H1 (cell line): Measurements from ENCODE around the gene CLEC16A. TPM values are rescaled to one million over a fixed set of nuclear protein-coding genes. Genes with fewer than 3 reads are reported as not detected.

Experiments
- CTCF ChIA-PET: fragments of 300-600 bp; sonication (Branson Sonifier 250); formaldehyde crosslinking; loops from one replicate; lab custom pipeline; 2021; ENCODE audit not compliant: partially characterized antibody; lab: Charles Lee
- POLR2A ChIA-PET: fragments of 300-600 bp; sonication (Branson Sonifier 250); formaldehyde crosslinking; loops from one replicate; lab custom pipeline; 2021; ENCODE audit warnings: inconsistent platforms; ENCODE audit not compliant: partially characterized antibody; lab: Charles Lee
- DNase-seq, 2 experiments: peaks; one replicate each; pipeline versions ENCODE4 v3.0.0 to v3.0.0-alpha.2; 2010 to 2022; ENCODE audit warnings: low spot score in 2 of 2, low read depth in 1 of 2, mixed read lengths in 1 of 2
- FAIRE-seq: peaks from 2 replicates; lab custom pipeline; 2011; peaks lifted over from hg19 to GRCh38; lab: Jason Lieb, UNC
- H2AFZ ChIP-seq: 2 replicates; pipeline ENCODE4 v1.8.1; 2012; ENCODE audit warnings: low read length, inconsistent platforms
- H2AK5ac ChIP-seq: 2 replicates; pipeline ENCODE4 v1.6.1; 2013; ENCODE audit warnings: low read depth, low read length
- H2BK120ac ChIP-seq: replicated peaks from 2 replicates; pipeline ENCODE3; 2013; ENCODE audit warnings: low read depth, low read length, inconsistent platforms
- H2BK12ac ChIP-seq: 2 replicates; pipeline ENCODE4 v1.6.1; 2013; ENCODE audit warnings: low read depth, low read length
- H2BK15ac ChIP-seq: 2 replicates; pipeline ENCODE4 v1.6.1; 2013; ENCODE audit warnings: low read length
- H2BK20ac ChIP-seq: 2 replicates; pipeline ENCODE4 v1.6.1; 2013; ENCODE audit warnings: low read length
- H2BK5ac ChIP-seq: 2 replicates; pipeline ENCODE4 v1.6.1; 2013; ENCODE audit warnings: low read depth, low read length
- H3K14ac ChIP-seq: 2 replicates; pipeline ENCODE4 v1.6.1; 2013; ENCODE audit warnings: inconsistent platforms; ENCODE audit not compliant: insufficient read length
- H3K18ac ChIP-seq: 2 replicates; pipeline ENCODE4 v1.6.1; 2013; ENCODE audit warnings: low read length; ENCODE audit errors: extremely low read depth
- H3K23ac ChIP-seq: 2 replicates; pipeline ENCODE4 v1.6.1; 2013; ENCODE audit warnings: inconsistent platforms; ENCODE audit not compliant: insufficient read length
- H3K23me2 ChIP-seq: 2 replicates; pipeline ENCODE4 v1.6.1; 2013; ENCODE audit warnings: low read depth, low read length
- H3K27ac ChIP-seq: 2 replicates; pipeline ENCODE4 v1.6.1; 2011; ENCODE audit warnings: low read depth, low read length, inconsistent platforms
- H3K27me3 ChIP-seq, 4 experiments: replicated peaks in 1 of 4; 1 replicate in 1 of 4; 2 replicates in 3 of 4; pipeline versions ENCODE4 v1.6.1 to v1.8.1; 2011 to 2013; ENCODE audit warnings: low read length in 3 of 4, mild to moderate bottlenecking in 3 of 4, inconsistent platforms in 2 of 4, mixed read lengths in 2 of 4, moderate library complexity in 1 of 4; ENCODE audit not compliant: control insufficient read depth in 3 of 4, insufficient read depth in 3 of 4; ENCODE audit errors: extremely low read depth in 1 of 4
- H3K36me3 ChIP-seq, 4 experiments: 2 replicates each; pipeline versions ENCODE4 v1.6.1 to v1.8.1; 2011 to 2013; ENCODE audit warnings: mild to moderate bottlenecking in 4 of 4, low read length in 3 of 4, moderate library complexity in 2 of 4, control low read depth in 1 of 4, inconsistent platforms in 1 of 4; ENCODE audit not compliant: insufficient read depth in 4 of 4, control insufficient read depth in 2 of 4
- H3K4ac ChIP-seq: replicated peaks from 2 replicates; pipeline ENCODE3; 2013; ENCODE audit warnings: low read length, low read depth, mixed read lengths, inconsistent platforms; ENCODE audit not compliant: insufficient read length
- H3K4me1 ChIP-seq, 4 experiments: replicated peaks in 1 of 4; 1 replicate in 1 of 4; 2 replicates in 3 of 4; pipeline versions ENCODE4 v1.6.1 to v1.8.1; 2011 to 2013; ENCODE audit warnings: low read length in 3 of 4, inconsistent platforms in 2 of 4, mixed read lengths in 1 of 4; ENCODE audit not compliant: insufficient read depth in 4 of 4, control insufficient read depth in 3 of 4
- H3K4me2 ChIP-seq, 2 experiments: 2 replicates each; pipeline versions ENCODE4 v1.6.1 to v1.8.1; 2011 to 2013; ENCODE audit warnings: low read depth in 2 of 2, low read length in 2 of 2, control low read depth in 1 of 2, inconsistent platforms in 1 of 2, mild to moderate bottlenecking in 1 of 2; ENCODE audit not compliant: insufficient read depth in 1 of 2
- H3K4me3 ChIP-seq, 4 experiments: fragments of 200-600, 300-600 bp in 1 of 4; sonication (generic), shearing (Covaris generic), sonication (Bioruptor Twin) in 1 of 4; 2 replicates each; pipeline versions ENCODE4 v1.5.1 to v1.8.1; 2011 to 2016; ENCODE audit warnings: low read length in 4 of 4, low read depth in 3 of 4, control low read depth in 2 of 4, inconsistent platforms in 2 of 4, mild to moderate bottlenecking in 2 of 4, mixed read lengths in 1 of 4, moderate library complexity in 1 of 4; ENCODE audit not compliant: insufficient read depth in 2 of 4; ENCODE audit errors: extremely low read depth in 1 of 4
- H3K56ac ChIP-seq: replicated peaks from 2 replicates; pipeline ENCODE3; 2013; ENCODE audit warnings: low read depth, mild to moderate bottlenecking, mixed read lengths, low read length, inconsistent platforms; ENCODE audit not compliant: insufficient read length
- H3K79me1 ChIP-seq: 2 replicates; pipeline ENCODE4 v1.6.1; 2013; ENCODE audit warnings: low read depth, low read length, control low read depth
- H3K79me2 ChIP-seq, 2 experiments: 2 replicates each; pipeline versions ENCODE4 v1.6.1 to v1.8.1; 2012 to 2013; ENCODE audit warnings: low read length in 2 of 2, mild to moderate bottlenecking in 2 of 2, inconsistent platforms in 1 of 2; ENCODE audit not compliant: insufficient read depth in 2 of 2, control insufficient read depth in 1 of 2
- H3K9ac ChIP-seq, 4 experiments: replicated peaks in 1 of 4; 1 replicate in 1 of 4; 2 replicates in 3 of 4; pipeline versions ENCODE4 v1.6.1 to v1.8.1; 2011 to 2013; ENCODE audit warnings: low read depth in 3 of 4, low read length in 3 of 4, control low read depth in 2 of 4, mild to moderate bottlenecking in 2 of 4, moderate library complexity in 2 of 4, inconsistent platforms in 1 of 4; ENCODE audit errors: extremely low read depth in 1 of 4
- H3K9me3 ChIP-seq, 2 experiments: 2 replicates each; pipeline versions ENCODE4 v1.6.1 to v1.8.1; 2012 to 2013; ENCODE audit warnings: mild to moderate bottlenecking in 2 of 2, moderate library complexity in 2 of 2, control low read depth in 1 of 2, inconsistent platforms in 1 of 2, low read depth in 1 of 2, low read length in 1 of 2, mixed read lengths in 1 of 2; ENCODE audit not compliant: insufficient read depth in 2 of 2
- H4K20me1 ChIP-seq, 2 experiments: replicated peaks in 1 of 2; 2 replicates each; pipeline versions ENCODE3 to v1.8.1; 2011 to 2013; ENCODE audit warnings: inconsistent platforms in 2 of 2, low read length in 2 of 2, mild to moderate bottlenecking in 1 of 2; ENCODE audit not compliant: insufficient read depth in 2 of 2, control insufficient read depth in 1 of 2
- H4K5ac ChIP-seq: 2 replicates; pipeline ENCODE4 v1.6.1; 2013; ENCODE audit warnings: low read length, low read depth, mixed read lengths, inconsistent platforms; ENCODE audit not compliant: insufficient read length
- H4K8ac ChIP-seq: 2 replicates; pipeline ENCODE4 v1.8.0; 2013; ENCODE audit warnings: mild to moderate bottlenecking, moderate library complexity, low read length, inconsistent platforms; ENCODE audit not compliant: insufficient read depth; ENCODE audit errors: extremely low read depth
- H4K91ac ChIP-seq: replicated peaks from 2 replicates; pipeline ENCODE3; 2013; ENCODE audit warnings: low read length, mixed read lengths, inconsistent platforms; ENCODE audit not compliant: insufficient read length
- BRCA1 ChIP-seq: IDR thresholded peaks from 2 replicates; pipeline ENCODE4 v1.6.1; 2012; ENCODE audit warnings: low read depth, low read length, improper control_type of control experiment
- CBX5 ChIP-seq: fragments of 300-800, 300-1000 bp; sonication (generic); IDR thresholded peaks from 2 replicates; pipeline ENCODE4 v1.7.1; 2016; ENCODE audit warnings: antibody characterized with exemption, low read length, low read depth
- CHD2 ChIP-seq: IDR thresholded peaks from 2 replicates; pipeline ENCODE4 v1.6.1; 2012; ENCODE audit warnings: low read length, improper control_type of control experiment
- CREB1 ChIP-seq: IDR thresholded peaks from 2 replicates; pipeline ENCODE4 v1.6.1; 2012; ENCODE audit warnings: inconsistent platforms
- EZH2 ChIP-seq: fragments of 200-600 bp; sonication (generic); IDR thresholded peaks from 2 replicates; pipeline ENCODE4 v1.7.1; 2012; ENCODE audit warnings: low read depth, mild to moderate bottlenecking, moderate library complexity, low read length, inconsistent platforms; ENCODE audit not compliant: severe bottlenecking
- GTF2F1 ChIP-seq: IDR thresholded peaks from 2 replicates; pipeline ENCODE4 v1.6.1; 2012; ENCODE audit warnings: low read depth, low read length, improper control_type of control experiment, borderline replicate concordance
- HDAC2 ChIP-seq, 2 experiments: fragments of 300-600 bp in 1 of 2; sonication (generic) in 1 of 2; IDR thresholded peaks; 2 replicates each; pipeline ENCODE4 v1.6.1; 2011 to 2012; ENCODE audit warnings: low read depth in 2 of 2, low read length in 2 of 2, mild to moderate bottlenecking in 2 of 2, moderate library complexity in 2 of 2, borderline replicate concordance in 1 of 2, inconsistent platforms in 1 of 2
- JUND ChIP-seq: IDR thresholded peaks from 2 replicates; pipeline ENCODE4 v1.6.1; 2011; ENCODE audit warnings: mild to moderate bottlenecking, improper control_type of control experiment, low read length
- NANOG ChIP-seq: IDR thresholded peaks from 2 replicates; pipeline ENCODE4 v1.6.1; 2011; ENCODE audit warnings: low read length, low read depth, mild to moderate bottlenecking, inconsistent platforms; ENCODE audit not compliant: insufficient read depth, poor library complexity, severe bottlenecking
- POU5F1 ChIP-seq: IDR thresholded peaks from 2 replicates; pipeline ENCODE4 v1.6.1; 2011; ENCODE audit warnings: low read depth, mild to moderate bottlenecking, low read length, moderate library complexity
- RFX5 ChIP-seq: IDR thresholded peaks from 2 replicates; pipeline ENCODE4 v1.6.1; 2011; ENCODE audit warnings: low read depth, low read length, improper control_type of control experiment, borderline replicate concordance
- SIX5 ChIP-seq: IDR thresholded peaks from 2 replicates; pipeline ENCODE4 v1.6.1; 2011; ENCODE audit warnings: mild to moderate bottlenecking, low read depth, low read length
- SP2 ChIP-seq: IDR thresholded peaks from 2 replicates; pipeline ENCODE4 v1.6.1; 2012; ENCODE audit warnings: mild to moderate bottlenecking, low read length, inconsistent platforms
- SUZ12 ChIP-seq: fragments of 200-600 bp; sonication (generic); IDR thresholded peaks from 2 replicates; pipeline ENCODE4 v1.6.1; 2012; ENCODE audit warnings: mild to moderate bottlenecking, inconsistent platforms, low read length, moderate library complexity, mixed read lengths
- TEAD4 ChIP-seq: IDR thresholded peaks from 2 replicates; pipeline ENCODE4 v1.6.1; 2012; ENCODE audit warnings: low read depth, low read length, inconsistent platforms, mixed read lengths
- WGBS, 2 experiments: shearing (Covaris generic) in 1 of 2; methylation state at CpG; one replicate each; pipeline versions ENCODE4 v1.1.6 to v1.1.7; 2013 to 2015; ENCODE audit warnings: low lambda C conversion rate in 2 of 2, mixed read lengths in 2 of 2, inconsistent platforms in 1 of 2, low coverage in 1 of 2, missing lambda C conversion rate in 1 of 2; ENCODE audit not compliant: insufficient replicate concordance in 2 of 2, insufficient coverage in 1 of 2, insufficient read length in 1 of 2; ENCODE audit errors: extremely low coverage in 1 of 2, missing lambda C conversion rate in 1 of 2; 5-methylcytosine and 5-hydroxymethylcytosine counted together
- polyA plus RNA-seq, 7 experiments: library from polyadenylated mRNA; depleted of rRNA in 3 of 7; stranded (reverse) in 5 of 7; unstranded in 2 of 7; fragments of >200 nt in 5 of 7; fragments of 200-250 nt in 2 of 7; gene quantifications; 1 replicate in 5 of 7; 2 replicates in 1 of 7; 4 replicates in 1 of 7; pipeline versions ENCODE4 v1.2.1 to v1.2.3, GENCODE V29; 2011 to 2013; ENCODE audit warnings: missing spikeins in 2 of 7, mixed read lengths in 2 of 7
- total RNA-seq: library from RNA; stranded (reverse); fragmentation: NEBNext Ultra II Directional; extraction: Animal tissue kit (Norgen Biotek cat#: 25700); gene quantifications from 2 replicates; pipeline ENCODE4 v1.2.1, GENCODE V29; 2021

The CLEC16A gene
- total and polyA plus RNA-seq, 2 of the 8 experiments (the other 6 are each of a cell fraction or from before 2014, with no cell fraction given), result 7.6 to 19.3 TPM

DNA sequence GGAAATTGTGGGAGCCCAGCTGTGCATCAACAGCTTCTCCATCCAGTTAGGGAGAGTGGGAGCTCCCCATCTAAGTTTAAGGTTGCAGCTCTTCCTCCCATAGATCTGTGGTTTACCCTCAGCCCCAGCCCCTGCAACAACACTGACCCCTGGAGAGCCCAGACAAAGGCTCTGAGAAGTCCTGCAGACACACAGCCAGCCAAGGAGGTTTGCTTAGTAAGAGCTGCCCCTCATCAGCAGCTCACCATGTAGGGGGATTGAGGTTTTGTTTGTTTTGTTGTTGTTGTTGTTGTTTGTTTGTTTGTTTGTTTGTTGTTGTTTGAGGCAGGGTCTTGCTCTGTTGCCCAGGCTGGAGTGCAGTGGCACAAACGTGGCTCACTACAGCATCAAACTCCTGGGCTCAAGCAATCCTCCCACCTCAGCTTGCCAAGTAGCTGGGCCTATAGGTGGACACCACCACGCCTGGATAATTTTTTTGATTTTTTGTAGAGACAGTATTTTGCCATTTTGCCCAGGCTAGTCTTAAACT is 138.6 kb downstream of the CLEC16A start:
- Histone ChIP-seq H3K56ac (no peak overlapping the region), H3K4me3 (no peak overlapping the region), H3K79me2 (no peaks in the 10 kb centered on the region), H2BK15ac (no peak overlapping the region), H3K27ac (no peak overlapping the region), H2AFZ (no peak overlapping the region), H3K9ac (no peak overlapping the region), H3K79me1 (no peaks in the 10 kb centered on the region; the same call in 1 of the 2 replicates), H2BK120ac (no peak overlapping the region), H3K9me3 (no peaks in the 10 kb centered on the region), H2AK5ac (no peak overlapping the region), H3K23ac (no peak overlapping the region), H3K36me3 (no peaks in the 10 kb centered on the region), H2BK20ac (no peak overlapping the region), H3K4me1 (peaks cover 0 to 4% (median 1%) of the 10 kb centered on the region in 4 experiments; a peak in 2 of 7 replicates), H4K5ac (no peak overlapping the region), H4K91ac (no peak overlapping the region), H3K18ac (no peak overlapping the region), H2BK5ac (no peak overlapping the region), H3K4me2 (no peak overlapping the region), H3K4ac (no peak overlapping the region), H4K20me1 (no peaks in the 10 kb centered on the region), H4K8ac (no peak overlapping the region), H3K14ac (no peak overlapping the region), H3K27me3 (no peaks in the 10 kb centered on the region), H2BK12ac (no peak overlapping the region), H3K23me2 (no peaks in the 10 kb centered on the region)
- ChIA-PET POLR2A (no interaction called here), CTCF (interaction anchor here (0.8 to 1.6 kb wide), 4 partner anchors 12 to 151 kb away, joined by 3 to 6 read pairs (median 4); no protein-coding TSS in a partner anchor)
- DNase-seq (no peak), FAIRE-seq (no peak)
- 87% methylated on average over 2 of the region's 2 CpGs; no CpG with 5 or more reads in 1 of the 2 experiments for WGBS, 2 experiments
- TF ChIP-seq NANOG, result no peak
- no peak for TF ChIP-seq JUND
- TF ChIP-seq RFX5, result no peak
- no peak for TF ChIP-seq POU5F1
- no peak for TF ChIP-seq SUZ12
- TF ChIP-seq SIX5, result no peak
- no peak for TF ChIP-seq CBX5
- no peak for TF ChIP-seq CREB1
- TF ChIP-seq HDAC2 (IDR thresholded peaks at IDR 0.05; ENCODE audit: borderline replicate concordance in 1 of 2, low read depth in 2 of 2, low read length in 2 of 2), result no peak
- no peak for TF ChIP-seq SP2
- no peak for TF ChIP-seq TEAD4
- TF ChIP-seq EZH2, result no peak
- TF ChIP-seq BRCA1, result no peak
- TF ChIP-seq GTF2F1, result no peak
- TF ChIP-seq CHD2, result no peak
